NCI-H774 (cell line): Measurements from ENCODE around the gene SLC8B1.

Source experiments
- DNase-seq: peaks from one replicate; lab custom pipeline; 2025; lab: John Stamatoyannopoulos, UW

The SLC8B1 gene

GRCh38 chr12:113295886-113296556 is 38.9 kb downstream of the SLC8B1 start:
- no peak for DNase-seq

DNA sequence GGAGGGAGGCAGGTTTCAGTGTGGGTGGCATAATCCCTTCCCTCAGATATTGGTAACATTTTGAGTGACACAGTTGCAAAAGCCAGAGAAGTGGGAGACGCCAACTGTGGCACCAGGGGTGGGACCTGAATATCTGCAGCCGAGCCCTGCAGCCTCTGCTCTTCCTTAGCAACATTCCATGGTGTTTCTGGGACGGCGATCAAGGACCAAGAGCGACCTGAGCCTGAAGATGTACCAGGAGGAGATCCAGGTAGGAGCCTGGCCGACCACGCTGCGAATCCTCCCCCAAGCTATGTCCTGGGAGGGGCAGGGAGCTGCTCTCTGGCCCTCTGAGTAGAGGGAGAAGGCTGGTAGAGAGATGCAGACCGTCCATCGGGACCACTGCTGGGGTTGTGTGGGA is 41.8 kb downstream of the SLC8B1 start:
- DNase-seq: no peak

GRCh38 chr12:113292547-113292946 is 42.4 kb downstream of the SLC8B1 start:
- DNase-seq: no peak

GRCh38 chr12:113292091-113292490 is 42.8 kb downstream of the SLC8B1 start:
- no peak for DNase-seq

- no peak for DNase-seq
Measured at GRCh38 chr12:113291586-113291985, 43.3 kb downstream of the SLC8B1 start.

DNA sequence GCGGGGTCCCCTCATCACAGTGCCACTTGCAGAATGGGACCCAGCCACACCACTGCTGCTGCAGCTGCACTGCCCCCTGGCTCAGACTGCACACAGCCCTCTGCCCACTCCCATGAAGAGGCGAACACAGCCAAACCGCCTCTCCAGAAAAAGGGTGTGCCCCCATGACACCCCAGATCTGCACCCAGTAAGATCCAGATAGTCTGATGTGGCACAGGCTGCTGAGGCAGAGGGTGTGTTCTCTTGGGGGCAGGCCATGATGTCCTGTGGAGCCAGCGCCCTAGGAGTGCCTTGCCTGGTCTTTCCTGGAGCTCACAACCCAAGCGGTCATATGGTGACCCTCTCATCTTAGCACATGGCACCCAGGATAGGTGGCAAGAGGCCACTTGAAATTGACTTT is 44.4 kb downstream of the SLC8B1 start:
- DNase-seq: no peak

DNA sequence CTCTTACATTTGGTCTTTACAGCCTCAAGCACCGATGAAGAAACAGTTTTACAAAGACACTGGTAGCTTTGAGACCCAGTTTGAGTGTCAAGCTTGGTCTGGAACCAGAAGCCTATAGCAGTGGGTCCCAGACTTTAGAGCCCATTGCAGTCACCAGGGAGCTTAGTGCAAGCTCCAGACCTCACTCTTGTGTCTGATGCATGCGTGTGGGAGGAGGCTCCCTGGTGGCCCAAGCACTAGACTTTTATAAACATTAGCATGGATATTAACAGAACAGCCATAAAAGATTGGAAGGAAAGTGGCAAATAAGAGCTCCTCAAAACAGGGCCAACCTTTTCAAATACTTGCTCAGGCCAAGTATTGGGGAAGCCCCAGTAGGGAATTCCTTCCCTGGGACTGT is 45.5 kb downstream of the SLC8B1 start:
- no peak for DNase-seq

- no peak for DNase-seq
Measured at GRCh38 chr12:113287899-113288282, 47.0 kb downstream of the SLC8B1 start.

DNA sequence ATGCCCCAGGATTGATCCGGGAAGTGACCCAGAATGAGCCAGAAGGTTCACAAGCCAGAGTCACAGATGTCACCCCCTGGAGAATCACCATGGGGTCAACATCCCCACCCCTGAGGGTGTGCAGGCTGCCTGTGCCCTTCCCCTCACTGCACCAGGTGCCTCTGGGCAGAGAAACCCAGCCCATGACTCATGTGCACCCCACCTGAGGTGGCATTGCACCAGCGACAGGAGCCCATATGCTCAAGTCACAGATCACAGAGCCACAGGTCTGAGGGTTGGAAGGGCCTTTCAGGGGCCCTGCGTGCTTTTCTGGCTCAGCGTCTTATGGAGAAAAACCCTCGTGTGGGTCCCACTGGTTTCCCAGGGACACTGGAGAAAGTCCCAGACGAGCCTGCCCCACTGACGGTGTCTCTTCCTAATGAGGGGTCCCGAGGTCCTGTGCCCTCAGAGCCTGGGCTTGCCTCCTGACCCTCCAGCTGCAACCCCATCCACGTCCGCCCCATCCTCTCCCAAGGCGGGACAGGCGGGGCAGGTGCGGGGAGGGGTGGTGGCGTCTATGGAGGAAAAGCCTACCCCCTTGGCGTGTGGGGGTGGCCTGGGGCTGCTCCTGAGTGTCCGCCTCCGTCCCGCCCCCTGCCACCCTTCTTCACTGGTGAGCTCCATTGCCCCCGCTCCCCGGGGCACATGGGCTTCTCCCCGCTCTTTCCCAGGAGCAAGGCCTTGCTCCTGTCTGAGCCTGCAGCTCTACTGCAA is 47.6 kb downstream of the SLC8B1 start:
- no peak for DNase-seq

GRCh38 chr12:113286712-113287111 is 48.2 kb downstream of the SLC8B1 start:
- DNase-seq: no peak

- no peak for DNase-seq
Measured at GRCh38 chr12:113285679-113286610, 49.0 kb downstream of the SLC8B1 start.

- DNase-seq: no peak
Measured at GRCh38 chr12:113284751-113285150, 50.2 kb downstream of the SLC8B1 start.

DNA sequence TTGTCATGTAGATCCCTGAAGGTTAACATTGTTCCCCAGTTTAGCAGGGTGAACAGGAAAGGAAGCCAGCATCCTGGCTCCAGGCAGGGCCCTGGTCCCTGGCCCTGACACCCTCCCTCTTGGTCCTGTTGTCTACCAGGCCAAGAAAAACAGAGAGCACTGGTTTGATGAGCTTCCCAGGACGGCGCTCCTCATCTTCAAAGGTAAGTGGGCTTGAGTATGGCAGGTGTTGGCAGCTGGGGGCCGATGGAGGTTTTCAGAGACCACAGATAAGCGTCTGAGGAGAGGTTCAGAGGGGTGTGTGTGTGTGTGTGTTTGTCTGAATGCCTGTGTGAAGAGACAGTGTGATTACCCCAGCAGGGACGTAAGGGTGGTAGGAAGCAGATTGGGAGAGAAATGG is 56.3 kb downstream of the SLC8B1 start:
- no peak for DNase-seq

DNA sequence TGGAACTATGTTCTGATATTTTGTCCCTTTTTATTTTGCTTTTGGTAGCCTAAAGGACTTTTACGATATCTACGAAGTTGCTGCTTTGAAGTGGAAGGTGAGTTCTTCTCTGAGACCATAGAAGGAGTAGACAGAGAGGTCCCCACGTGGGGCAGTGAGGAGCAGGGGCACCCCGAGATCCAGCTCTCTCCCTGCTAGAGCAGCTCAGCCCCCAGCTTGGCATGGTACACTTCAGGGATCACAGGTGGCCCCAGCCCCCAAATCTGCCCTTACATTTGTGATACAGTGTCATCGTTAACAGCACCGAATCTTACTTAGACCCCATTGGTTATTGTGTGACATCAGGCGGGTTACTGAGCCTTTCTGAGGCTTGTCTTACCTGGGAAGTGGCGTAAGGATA is 56.8 kb downstream of the SLC8B1 start:
- no peak for DNase-seq

DNA sequence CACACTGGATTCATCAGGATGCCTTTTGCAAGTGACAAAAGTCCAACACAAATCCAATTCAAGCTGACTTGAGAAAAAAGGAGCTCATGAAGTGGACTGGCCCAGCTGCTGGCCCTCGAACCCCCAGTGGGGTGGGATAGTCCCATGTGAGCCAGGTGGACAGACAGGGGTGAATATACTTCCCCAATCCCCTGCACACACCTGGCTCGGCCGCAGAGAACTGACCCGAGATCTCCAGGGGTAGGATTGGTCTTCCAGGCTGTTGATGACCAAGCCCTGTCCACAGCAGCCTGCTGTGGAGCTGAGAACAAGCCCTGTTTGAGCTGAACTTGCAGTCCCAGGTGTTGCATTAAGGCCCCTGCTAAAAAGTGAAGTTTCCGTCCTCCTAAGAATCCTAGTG is 57.4 kb downstream of the SLC8B1 start:
- DNase-seq: no peak

GRCh38 chr12:113276946-113277500 is 57.9 kb downstream of the SLC8B1 start:
- no peak for DNase-seq

DNA sequence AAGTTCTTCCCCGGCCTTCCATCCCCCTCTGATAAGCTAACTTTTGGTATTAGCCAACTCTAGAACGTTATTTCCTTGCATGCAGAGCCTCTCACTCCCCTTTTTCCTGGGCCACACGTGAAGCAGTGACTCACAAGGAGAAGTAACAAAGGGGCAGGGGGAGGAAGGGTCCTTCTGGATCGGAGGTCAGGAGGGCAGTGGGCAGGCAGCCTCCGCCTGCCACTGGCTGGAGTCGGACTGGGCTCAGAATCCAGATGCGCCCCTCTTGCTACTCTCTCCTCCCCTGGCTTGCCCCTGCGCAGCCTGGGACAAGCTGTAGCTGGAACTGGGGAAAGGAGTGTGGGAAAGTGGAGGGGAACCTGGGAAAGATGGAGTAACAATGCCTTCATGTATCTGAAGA is 58.6 kb downstream of the SLC8B1 start:
- DNase-seq: no peak

DNA sequence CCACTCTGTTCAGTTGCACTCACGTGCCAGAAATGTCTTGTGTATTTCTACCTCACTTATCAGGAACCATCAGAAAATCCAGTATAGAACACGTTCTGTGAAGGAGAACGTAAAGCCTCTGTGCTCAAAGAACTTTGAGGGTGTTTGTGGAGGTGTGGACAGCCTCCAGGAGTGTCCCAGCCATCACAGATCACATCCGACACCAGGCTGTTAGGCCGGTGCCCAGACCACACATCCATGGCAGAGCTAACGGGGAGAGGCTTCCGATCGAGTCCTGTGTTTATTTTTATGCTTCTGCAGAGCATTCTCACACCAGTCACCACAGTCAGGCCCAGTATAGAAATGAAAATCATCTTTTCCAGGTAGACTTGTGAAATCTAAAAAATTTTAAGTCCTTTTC is 60.1 kb downstream of the SLC8B1 start:
- DNase-seq: no peak

DNA sequence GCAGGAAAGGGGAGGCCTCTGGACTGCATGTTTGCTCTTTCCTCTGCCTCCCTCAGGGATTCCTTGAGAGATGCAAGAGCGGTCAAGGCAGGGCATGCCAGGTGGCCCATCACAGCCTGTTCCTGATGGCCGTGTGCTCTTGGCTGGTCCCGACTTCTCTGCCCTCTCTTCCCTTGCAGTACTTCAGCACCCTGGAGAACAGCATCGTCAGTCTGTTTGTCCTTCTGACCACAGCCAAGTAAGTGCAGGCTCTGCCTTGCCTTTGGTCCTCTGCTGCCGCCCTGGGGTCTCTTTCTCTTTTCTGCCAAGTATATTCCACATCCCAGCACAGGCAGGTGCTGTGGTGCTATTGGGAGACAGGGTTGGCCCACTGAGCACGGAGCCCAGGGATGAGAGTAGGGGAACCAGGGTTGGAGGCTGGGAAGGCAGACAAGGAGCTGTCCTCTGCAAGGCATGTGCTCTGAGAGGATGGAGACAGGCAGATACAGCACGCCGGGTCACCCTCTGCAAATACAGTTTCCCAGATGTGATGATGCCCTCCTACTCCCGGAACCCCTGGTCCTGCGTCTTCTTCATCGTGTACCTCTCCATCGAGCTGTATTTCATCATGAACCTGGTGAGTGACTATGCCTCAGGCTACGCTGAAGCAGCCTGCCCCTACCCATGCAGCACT is 61.7 kb downstream of the SLC8B1 start:
- no peak for DNase-seq

GRCh38 chr12:113271853-113272561 is 62.9 kb downstream of the SLC8B1 start:
- DNase-seq: no peak

DNA sequence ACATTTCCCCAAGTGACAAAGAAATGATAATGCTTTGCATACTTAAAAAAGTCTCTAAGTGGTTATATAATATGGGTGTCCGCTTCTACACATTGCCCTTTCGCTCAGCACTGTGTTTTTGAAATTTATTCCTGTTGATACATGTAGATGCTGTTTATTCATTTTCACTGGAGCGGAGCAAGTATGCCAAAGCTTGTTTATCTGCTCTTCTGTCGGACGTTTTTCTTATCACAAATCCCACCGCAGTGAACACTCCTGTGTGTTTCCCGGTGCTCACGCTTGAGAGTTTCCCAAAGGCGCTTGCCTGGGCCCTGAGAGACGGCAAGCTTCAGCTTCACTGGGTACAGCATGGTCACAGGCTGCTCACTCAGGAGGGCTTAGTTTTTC is 63.5 kb downstream of the SLC8B1 start:
- no peak for DNase-seq
